H1 (cell line): Measurements from ENCODE around the gene BCHE. TPM values are rescaled to one million over a fixed set of nuclear protein-coding genes. Genes with fewer than 3 reads are reported as not detected.

ENCODE experiments used
- CTCF ChIA-PET: fragments of 300-600 bp; sonication (Branson Sonifier 250); formaldehyde crosslinking; loops from one replicate; lab custom pipeline; 2021; ENCODE audit not compliant: partially characterized antibody; lab: Charles Lee
- POLR2A ChIA-PET: fragments of 300-600 bp; sonication (Branson Sonifier 250); formaldehyde crosslinking; loops from one replicate; lab custom pipeline; 2021; ENCODE audit warnings: inconsistent platforms; ENCODE audit not compliant: partially characterized antibody; lab: Charles Lee
- DNase-seq, 2 experiments: peaks; one replicate each; pipeline versions ENCODE4 v3.0.0 to v3.0.0-alpha.2; 2010 to 2022; ENCODE audit warnings: low spot score in 2 of 2, low read depth in 1 of 2, mixed read lengths in 1 of 2
- FAIRE-seq: peaks from 2 replicates; lab custom pipeline; 2011; peaks lifted over from hg19 to GRCh38; lab: Jason Lieb, UNC
- H2AFZ ChIP-seq: 2 replicates; pipeline ENCODE4 v1.8.1; 2012; ENCODE audit warnings: low read length, inconsistent platforms
- H2AK5ac ChIP-seq: 2 replicates; pipeline ENCODE4 v1.6.1; 2013; ENCODE audit warnings: low read depth, low read length
- H2BK120ac ChIP-seq: replicated peaks from 2 replicates; pipeline ENCODE3; 2013; ENCODE audit warnings: low read depth, low read length, inconsistent platforms
- H2BK12ac ChIP-seq: 2 replicates; pipeline ENCODE4 v1.6.1; 2013; ENCODE audit warnings: low read depth, low read length
- H2BK15ac ChIP-seq: 2 replicates; pipeline ENCODE4 v1.6.1; 2013; ENCODE audit warnings: low read length
- H2BK20ac ChIP-seq: 2 replicates; pipeline ENCODE4 v1.6.1; 2013; ENCODE audit warnings: low read length
- H2BK5ac ChIP-seq: 2 replicates; pipeline ENCODE4 v1.6.1; 2013; ENCODE audit warnings: low read depth, low read length
- H3K14ac ChIP-seq: 2 replicates; pipeline ENCODE4 v1.6.1; 2013; ENCODE audit warnings: inconsistent platforms; ENCODE audit not compliant: insufficient read length
- H3K18ac ChIP-seq: 2 replicates; pipeline ENCODE4 v1.6.1; 2013; ENCODE audit warnings: low read length; ENCODE audit errors: extremely low read depth
- H3K23ac ChIP-seq: 2 replicates; pipeline ENCODE4 v1.6.1; 2013; ENCODE audit warnings: inconsistent platforms; ENCODE audit not compliant: insufficient read length
- H3K23me2 ChIP-seq: 2 replicates; pipeline ENCODE4 v1.6.1; 2013; ENCODE audit warnings: low read depth, low read length
- H3K27ac ChIP-seq: 2 replicates; pipeline ENCODE4 v1.6.1; 2011; ENCODE audit warnings: low read depth, low read length, inconsistent platforms
- H3K27me3 ChIP-seq, 4 experiments: replicated peaks in 1 of 4; 1 replicate in 1 of 4; 2 replicates in 3 of 4; pipeline versions ENCODE4 v1.6.1 to v1.8.1; 2011 to 2013; ENCODE audit warnings: low read length in 3 of 4, mild to moderate bottlenecking in 3 of 4, inconsistent platforms in 2 of 4, mixed read lengths in 2 of 4, moderate library complexity in 1 of 4; ENCODE audit not compliant: control insufficient read depth in 3 of 4, insufficient read depth in 3 of 4; ENCODE audit errors: extremely low read depth in 1 of 4
- H3K36me3 ChIP-seq, 4 experiments: 2 replicates each; pipeline versions ENCODE4 v1.6.1 to v1.8.1; 2011 to 2013; ENCODE audit warnings: mild to moderate bottlenecking in 4 of 4, low read length in 3 of 4, moderate library complexity in 2 of 4, control low read depth in 1 of 4, inconsistent platforms in 1 of 4; ENCODE audit not compliant: insufficient read depth in 4 of 4, control insufficient read depth in 2 of 4
- H3K4ac ChIP-seq: replicated peaks from 2 replicates; pipeline ENCODE3; 2013; ENCODE audit warnings: low read length, low read depth, mixed read lengths, inconsistent platforms; ENCODE audit not compliant: insufficient read length
- H3K4me1 ChIP-seq, 4 experiments: replicated peaks in 1 of 4; 1 replicate in 1 of 4; 2 replicates in 3 of 4; pipeline versions ENCODE4 v1.6.1 to v1.8.1; 2011 to 2013; ENCODE audit warnings: low read length in 3 of 4, inconsistent platforms in 2 of 4, mixed read lengths in 1 of 4; ENCODE audit not compliant: insufficient read depth in 4 of 4, control insufficient read depth in 3 of 4
- H3K4me2 ChIP-seq, 2 experiments: 2 replicates each; pipeline versions ENCODE4 v1.6.1 to v1.8.1; 2011 to 2013; ENCODE audit warnings: low read depth in 2 of 2, low read length in 2 of 2, control low read depth in 1 of 2, inconsistent platforms in 1 of 2, mild to moderate bottlenecking in 1 of 2; ENCODE audit not compliant: insufficient read depth in 1 of 2
- H3K4me3 ChIP-seq, 4 experiments: fragments of 200-600, 300-600 bp in 1 of 4; sonication (generic), shearing (Covaris generic), sonication (Bioruptor Twin) in 1 of 4; 2 replicates each; pipeline versions ENCODE4 v1.5.1 to v1.8.1; 2011 to 2016; ENCODE audit warnings: low read length in 4 of 4, low read depth in 3 of 4, control low read depth in 2 of 4, inconsistent platforms in 2 of 4, mild to moderate bottlenecking in 2 of 4, mixed read lengths in 1 of 4, moderate library complexity in 1 of 4; ENCODE audit not compliant: insufficient read depth in 2 of 4; ENCODE audit errors: extremely low read depth in 1 of 4
- H3K56ac ChIP-seq: replicated peaks from 2 replicates; pipeline ENCODE3; 2013; ENCODE audit warnings: low read depth, mild to moderate bottlenecking, mixed read lengths, low read length, inconsistent platforms; ENCODE audit not compliant: insufficient read length
- H3K79me1 ChIP-seq: 2 replicates; pipeline ENCODE4 v1.6.1; 2013; ENCODE audit warnings: low read depth, low read length, control low read depth
- H3K79me2 ChIP-seq, 2 experiments: 2 replicates each; pipeline versions ENCODE4 v1.6.1 to v1.8.1; 2012 to 2013; ENCODE audit warnings: low read length in 2 of 2, mild to moderate bottlenecking in 2 of 2, inconsistent platforms in 1 of 2; ENCODE audit not compliant: insufficient read depth in 2 of 2, control insufficient read depth in 1 of 2
- H3K9ac ChIP-seq, 4 experiments: replicated peaks in 1 of 4; 1 replicate in 1 of 4; 2 replicates in 3 of 4; pipeline versions ENCODE4 v1.6.1 to v1.8.1; 2011 to 2013; ENCODE audit warnings: low read depth in 3 of 4, low read length in 3 of 4, control low read depth in 2 of 4, mild to moderate bottlenecking in 2 of 4, moderate library complexity in 2 of 4, inconsistent platforms in 1 of 4; ENCODE audit errors: extremely low read depth in 1 of 4
- H3K9me3 ChIP-seq, 2 experiments: 2 replicates each; pipeline versions ENCODE4 v1.6.1 to v1.8.1; 2012 to 2013; ENCODE audit warnings: mild to moderate bottlenecking in 2 of 2, moderate library complexity in 2 of 2, control low read depth in 1 of 2, inconsistent platforms in 1 of 2, low read depth in 1 of 2, low read length in 1 of 2, mixed read lengths in 1 of 2; ENCODE audit not compliant: insufficient read depth in 2 of 2
- H4K20me1 ChIP-seq, 2 experiments: replicated peaks in 1 of 2; 2 replicates each; pipeline versions ENCODE3 to v1.8.1; 2011 to 2013; ENCODE audit warnings: inconsistent platforms in 2 of 2, low read length in 2 of 2, mild to moderate bottlenecking in 1 of 2; ENCODE audit not compliant: insufficient read depth in 2 of 2, control insufficient read depth in 1 of 2
- H4K5ac ChIP-seq: 2 replicates; pipeline ENCODE4 v1.6.1; 2013; ENCODE audit warnings: low read length, low read depth, mixed read lengths, inconsistent platforms; ENCODE audit not compliant: insufficient read length
- H4K8ac ChIP-seq: 2 replicates; pipeline ENCODE4 v1.8.0; 2013; ENCODE audit warnings: mild to moderate bottlenecking, moderate library complexity, low read length, inconsistent platforms; ENCODE audit not compliant: insufficient read depth; ENCODE audit errors: extremely low read depth
- H4K91ac ChIP-seq: replicated peaks from 2 replicates; pipeline ENCODE3; 2013; ENCODE audit warnings: low read length, mixed read lengths, inconsistent platforms; ENCODE audit not compliant: insufficient read length
- BCL11A ChIP-seq, 2 experiments: IDR thresholded peaks; one replicate each; pipeline ENCODE4 v1.6.1; 2011; ENCODE audit warnings: low read depth in 2 of 2, low read length in 2 of 2, mild to moderate bottlenecking in 2 of 2
- CHD2 ChIP-seq: IDR thresholded peaks from 2 replicates; pipeline ENCODE4 v1.6.1; 2012; ENCODE audit warnings: low read length, improper control_type of control experiment
- CTBP2 ChIP-seq: IDR thresholded peaks from 2 replicates; pipeline ENCODE4 v1.7.0; 2011; ENCODE audit warnings: borderline replicate concordance, mild to moderate bottlenecking, moderate library complexity, mixed read lengths, low read length; ENCODE audit not compliant: insufficient read depth, insufficient read length
- GTF2F1 ChIP-seq: IDR thresholded peaks from 2 replicates; pipeline ENCODE4 v1.6.1; 2012; ENCODE audit warnings: low read depth, low read length, improper control_type of control experiment, borderline replicate concordance
- JUND ChIP-seq: IDR thresholded peaks from 2 replicates; pipeline ENCODE4 v1.6.1; 2011; ENCODE audit warnings: mild to moderate bottlenecking, improper control_type of control experiment, low read length
- MAX ChIP-seq: IDR thresholded peaks from 2 replicates; pipeline ENCODE4 v1.6.1; 2012; ENCODE audit warnings: inconsistent platforms
- RBBP5 ChIP-seq: IDR thresholded peaks from 2 replicates; pipeline ENCODE4 v1.7.1; 2012; ENCODE audit warnings: low read depth, mild to moderate bottlenecking, inconsistent platforms, low read length, moderate library complexity, borderline replicate concordance
- RNF2 ChIP-seq: fragments of 200-900, 300-1000 bp; sonication (generic); IDR thresholded peaks from 2 replicates; pipeline ENCODE4 v1.7.1; 2016; ENCODE audit warnings: borderline replicate concordance, low read depth, mild to moderate bottlenecking, antibody characterized with exemption, low read length; ENCODE audit not compliant: poor library complexity, severe bottlenecking; ENCODE audit errors: missing control alignments
- SIX5 ChIP-seq: IDR thresholded peaks from 2 replicates; pipeline ENCODE4 v1.6.1; 2011; ENCODE audit warnings: mild to moderate bottlenecking, low read depth, low read length
- whole genome bisulfite sequencing, 2 experiments: shearing (Covaris generic) in 1 of 2; methylation state at CpG; one replicate each; pipeline versions ENCODE4 v1.1.6 to v1.1.7; 2013 to 2015; ENCODE audit warnings: low lambda C conversion rate in 2 of 2, mixed read lengths in 2 of 2, inconsistent platforms in 1 of 2, low coverage in 1 of 2, missing lambda C conversion rate in 1 of 2; ENCODE audit not compliant: insufficient replicate concordance in 2 of 2, insufficient coverage in 1 of 2, insufficient read length in 1 of 2; ENCODE audit errors: extremely low coverage in 1 of 2, missing lambda C conversion rate in 1 of 2; 5-methylcytosine and 5-hydroxymethylcytosine counted together
- polyA plus RNA-seq, 7 experiments: library from polyadenylated mRNA; depleted of rRNA in 3 of 7; stranded (reverse) in 5 of 7; unstranded in 2 of 7; fragments of >200 nt in 5 of 7; fragments of 200-250 nt in 2 of 7; gene quantifications; 1 replicate in 5 of 7; 2 replicates in 1 of 7; 4 replicates in 1 of 7; pipeline versions ENCODE4 v1.2.1 to v1.2.3, GENCODE V29; 2011 to 2013; ENCODE audit warnings: missing spikeins in 2 of 7, mixed read lengths in 2 of 7
- total RNA-seq: library from RNA; stranded (reverse); fragmentation: NEBNext Ultra II Directional; extraction: Animal tissue kit (Norgen Biotek cat#: 25700); gene quantifications from 2 replicates; pipeline ENCODE4 v1.2.1, GENCODE V29; 2021

BCHE gene
- total and polyA plus RNA-seq, 2 of the 8 experiments (the other 6 are each of a cell fraction or from before 2014, with no cell fraction given), result 0.56 to 1.9 TPM

GRCh38 chr3:165846056-165846455, 8.8 kb upstream of the BCHE start:
- H3K4ac ChIP-seq, result no peak overlapping the region
- H3K27me3 ChIP-seq, result no peaks in the 10 kb centered on the region
- H3K23me2 ChIP-seq, result no peaks in the 10 kb centered on the region
- H2BK15ac ChIP-seq, result no peak overlapping the region
- H3K9ac ChIP-seq, result no peak overlapping the region
- TF ChIP-seq MAX (no peak), GTF2F1 (no peak), BCL11A (IDR thresholded peaks at IDR 0.05; ENCODE audit: low read depth in 2 of 2, low read length in 2 of 2) (no peak), CHD2 (no peak), RNF2 (no peak), CTBP2 (no peak), RBBP5 (no peak), SIX5 (no peak), JUND (no peak)
- TF ChIP-seq, all 59 proteins: peak for 0
- no peak overlapping the region for H3K4me3 ChIP-seq
- no peak overlapping the region for H2BK5ac ChIP-seq
- H4K20me1 ChIP-seq, result no peaks in the 10 kb centered on the region
- H4K91ac ChIP-seq, result no peak overlapping the region
- no peaks in the 10 kb centered on the region for H3K9me3 ChIP-seq
- H2AK5ac ChIP-seq, result no peak overlapping the region
- CTCF ChIA-PET, result no interaction called here
- DNase-seq, result no peak
- no peak for FAIRE-seq
- no peak overlapping the region for H4K5ac ChIP-seq
- H3K4me1 ChIP-seq, result no peaks in the 10 kb centered on the region
- 93% methylated on average over 6 of the region's 6 CpGs; no CpG with 5 or more reads in 1 of the 2 experiments for WGBS, 2 experiments
- H2BK12ac ChIP-seq, result no peak overlapping the region
- H3K18ac ChIP-seq, result no peak overlapping the region
- H3K79me1 ChIP-seq, result no peaks in the 10 kb centered on the region
- H4K8ac ChIP-seq, result no peak overlapping the region
- H2AFZ ChIP-seq, result no peak overlapping the region
- H3K14ac ChIP-seq, result no peak overlapping the region
- H3K23ac ChIP-seq, result no peak overlapping the region
- H3K36me3 ChIP-seq, result no peaks in the 10 kb centered on the region
- no peak overlapping the region for H2BK20ac ChIP-seq
- no peaks in the 10 kb centered on the region for H3K79me2 ChIP-seq
- H3K56ac ChIP-seq, result no peak overlapping the region
- H2BK120ac ChIP-seq, result no peak overlapping the region
- H3K4me2 ChIP-seq, result no peak overlapping the region
- H3K27ac ChIP-seq, result no peak overlapping the region
- POLR2A ChIA-PET, result no interaction called here
